LNCAP (cell line): ENCODE data around the gene FAM149B1.

Experiments
- CTCF ChIP-seq: fragments of 450-650 bp; IDR thresholded peaks from 2 replicates; pipeline ENCODE4 v1.5.1; 2017; ENCODE audit warnings: mild to moderate bottlenecking

FAM149B1 gene

GRCh38 chr10:73183667-73184281 lies 15.9 kb downstream of the FAM149B1 start:
- no peak for TF ChIP-seq CTCF

GRCh38 chr10:73186266-73186665 lies 18.3 kb downstream of the FAM149B1 start:
- TF ChIP-seq CTCF = no peak

GRCh38 chr10:73190188-73190587 lies 22.3 kb downstream of the FAM149B1 start:
- TF ChIP-seq CTCF = no peak

- no peak for TF ChIP-seq CTCF
Measured at GRCh38 chr10:73205081-73205480, 37.2 kb downstream of the FAM149B1 start.

- TF ChIP-seq CTCF = no peak
Measured at GRCh38 chr10:73205890-73206289, 38.0 kb downstream of the FAM149B1 start.

GRCh38 chr10:73206385-73206784 lies 38.5 kb downstream of the FAM149B1 start:
- TF ChIP-seq CTCF = no peak

- no peak for TF ChIP-seq CTCF
Measured at GRCh38 chr10:73207883-73208282, 40.0 kb downstream of the FAM149B1 start.

- TF ChIP-seq CTCF = no peak
Measured at GRCh38 chr10:73209705-73210104, 41.8 kb downstream of the FAM149B1 start.
